HepG2 (cell line): Measurements from ENCODE around the gene KPNB1. TPM values are rescaled to one million over a fixed set of nuclear protein-coding genes. Genes with fewer than 3 reads are reported as not detected.

Experiments used
- ATAC-seq: fragments of 200-7000 bp; cut with Tn5 transposase; 3 replicates; pipeline ENCODE4 v1.9.1; 2020; ENCODE audit warnings: mild to moderate bottlenecking, moderate library complexity
- BruUV-seq: library from RNA; stranded (reverse); fragments of 400-500 nt; replicated peaks from 2 replicates; lab custom pipeline; 2021; lab: Mats Ljungman, UMichigan
- CTCF ChIA-PET: fragments of 300-600 bp; formaldehyde crosslinking; extraction: SDS; loops from one replicate; lab custom pipeline; 2021; ENCODE audit warnings: low total read pairs, inconsistent platforms, low intra/inter-chr PET ratio; lab: Yijun Ruan, JAX
- POLR2A ChIA-PET: fragments of 350-600 bp; sonication (Branson Sonifier 250); formaldehyde crosslinking; loops from one replicate; lab custom pipeline; 2020; ENCODE audit warnings: antibody characterized with exemption, inconsistent platforms; lab: Yijun Ruan, JAX
- DNase-seq: peaks from one replicate; pipeline ENCODE4 v3.0.0-alpha.2; 2015; ENCODE audit warnings: low spot score
- FAIRE-seq: peaks from 3 replicates; lab custom pipeline; 2011; peaks lifted over from hg19 to GRCh38; lab: Jason Lieb, UNC
- H2AFZ ChIP-seq: one replicate; pipeline ENCODE4 v1.6.1; 2011; ENCODE audit warnings: low read length, inconsistent platforms
- H3K27ac ChIP-seq: fragments of 300-600 bp; 3 replicates; pipeline ENCODE4 v1.8.0; 2011; ENCODE audit warnings: mixed run types, mild to moderate bottlenecking, mixed read lengths, low read length, inconsistent platforms; ENCODE audit not compliant: insufficient read depth; ENCODE audit errors: extremely low read length
- H3K27me3 ChIP-seq, 2 experiments: fragments of 200-600 bp in 1 of 2; 2 replicates in 1 of 2; 3 replicates in 1 of 2; pipeline versions ENCODE4 v1.6.0 to v1.8.0; 2011; ENCODE audit warnings: low read length in 2 of 2, mild to moderate bottlenecking in 2 of 2, moderate library complexity in 2 of 2, inconsistent platforms in 1 of 2; ENCODE audit not compliant: insufficient read depth in 2 of 2, control insufficient read depth in 1 of 2
- H3K36me3 ChIP-seq, 2 experiments: fragments of 200-600 bp in 1 of 2; replicated peaks in 1 of 2; 2 replicates in 1 of 2; 3 replicates in 1 of 2; pipeline versions ENCODE4 v1.5.1 to v1.8.0; 2011; ENCODE audit warnings: low read length in 2 of 2, inconsistent platforms in 1 of 2; ENCODE audit not compliant: insufficient read depth in 2 of 2, control insufficient read depth in 1 of 2
- H3K4me1 ChIP-seq: 2 replicates; pipeline ENCODE4 v1.5.1; 2012; ENCODE audit warnings: low read length, inconsistent platforms; ENCODE audit not compliant: insufficient read depth
- H3K4me2 ChIP-seq: 2 replicates; pipeline ENCODE4 v1.6.0; 2011; ENCODE audit warnings: low read depth, low read length, inconsistent platforms
- H3K4me3 ChIP-seq, 3 experiments: fragments of 200-600 bp in 1 of 3; sonication (generic), shearing (Covaris generic) in 1 of 3; replicated peaks in 1 of 3; 2 replicates each; pipeline ENCODE4 v1.5.1; 2011 to 2016; ENCODE audit warnings: low read length in 3 of 3, inconsistent platforms in 2 of 3, low read depth in 2 of 3, mild to moderate bottlenecking in 2 of 3, control low read depth in 1 of 3, mixed read lengths in 1 of 3; ENCODE audit not compliant: insufficient read depth in 1 of 3
- H3K79me2 ChIP-seq: one replicate; pipeline ENCODE4 v1.6.1; 2011; ENCODE audit warnings: low read length, inconsistent platforms; ENCODE audit not compliant: insufficient read depth
- H3K9ac ChIP-seq: 2 replicates; pipeline ENCODE4 v1.6.0; 2011; ENCODE audit warnings: mild to moderate bottlenecking, low read depth, low read length, inconsistent platforms; ENCODE audit not compliant: insufficient read depth
- H3K9me3 ChIP-seq: 2 replicates; pipeline ENCODE4 v1.5.1; 2012; ENCODE audit warnings: mild to moderate bottlenecking, low read length
- H4K20me1 ChIP-seq: 2 replicates; pipeline ENCODE4 v1.6.0; 2011; ENCODE audit warnings: inconsistent platforms, mild to moderate bottlenecking, low read length, moderate library complexity; ENCODE audit not compliant: insufficient read depth
- ARNT ChIP-seq: fragments of 450-650 bp; IDR thresholded peaks from 2 replicates; pipeline ENCODE4 v1.6.1; 2017
- CAMTA2 ChIP-seq: sonication (generic); formaldehyde crosslinking; IDR thresholded peaks from 2 replicates; pipeline ENCODE4 v1.4.0; 2020; ENCODE audit warnings: mild to moderate bottlenecking, missing genetic modification reagents, borderline replicate concordance
- DMAP1 ChIP-seq: IDR thresholded peaks from 2 replicates; pipeline ENCODE4 v1.6.1; 2016
- ETV6 ChIP-seq: sonication (generic); formaldehyde crosslinking; conservative IDR thresholded peaks from 2 replicates; pipeline ENCODE4 v1.4.0; 2020; ENCODE audit warnings: missing genetic modification reagents
- LBX2 ChIP-seq: sonication (generic); formaldehyde crosslinking; IDR thresholded peaks from 2 replicates; pipeline ENCODE4 v1.5.0; 2020; ENCODE audit warnings: missing genetic modification reagents, mild to moderate bottlenecking, borderline replicate concordance
- MXI1 ChIP-seq: IDR thresholded peaks from 3 replicates; pipeline ENCODE4 v1.6.1; 2012; ENCODE audit warnings: low read depth, low read length, inconsistent platforms, borderline replicate concordance
- PHB2 ChIP-seq: fragments of 450-650 bp; IDR thresholded peaks from 2 replicates; pipeline ENCODE4 v1.6.1; 2018; ENCODE audit not compliant: partially characterized antibody
- POGZ ChIP-seq: sonication (generic); formaldehyde crosslinking; IDR thresholded peaks from 2 replicates; pipeline ENCODE4 v1.4.0; 2020; ENCODE audit warnings: mild to moderate bottlenecking, missing genetic modification reagents
- REXO4 ChIP-seq: sonication (generic); formaldehyde crosslinking; IDR thresholded peaks from 2 replicates; pipeline ENCODE4 v1.8.0; 2022; ENCODE audit warnings: missing genetic modification reagents, mild to moderate bottlenecking, borderline replicate concordance
- SIX4 ChIP-seq: sonication (generic); formaldehyde crosslinking; IDR thresholded peaks from 2 replicates; pipeline ENCODE4 v1.4.0; 2020; ENCODE audit warnings: missing genetic modification reagents
- SSRP1 ChIP-seq: IDR thresholded peaks from 2 replicates; pipeline ENCODE4 v1.6.1; 2016; ENCODE audit warnings: control low read depth
- TFE3 ChIP-seq: IDR thresholded peaks from 2 replicates; pipeline ENCODE4 v1.6.1; 2016
- ZBTB46 ChIP-seq: sonication (generic); formaldehyde crosslinking; IDR thresholded peaks from 2 replicates; pipeline ENCODE4 v1.4.0; 2020; ENCODE audit warnings: mild to moderate bottlenecking, missing genetic modification reagents, borderline replicate concordance
- ZFP37 ChIP-seq: sonication (generic); formaldehyde crosslinking; IDR thresholded peaks from 2 replicates; pipeline ENCODE4 v1.4.0; 2020; ENCODE audit warnings: missing genetic modification reagents, borderline replicate concordance
- ZKSCAN1 ChIP-seq: fragments of 150-350 bp; IDR thresholded peaks from 2 replicates; pipeline ENCODE4 v1.6.1; 2014; ENCODE audit warnings: low read length
- ZNF263 ChIP-seq: sonication (generic); formaldehyde crosslinking; IDR thresholded peaks from 2 replicates; pipeline ENCODE4 v1.4.0; 2020; ENCODE audit warnings: missing genetic modification reagents
- ZNF414 ChIP-seq: sonication (generic); formaldehyde crosslinking; IDR thresholded peaks from 2 replicates; pipeline ENCODE4 v1.5.0; 2020; ENCODE audit warnings: missing genetic modification reagents
- ZNF563 ChIP-seq: sonication (generic); formaldehyde crosslinking; IDR thresholded peaks from 2 replicates; pipeline ENCODE4 v1.8.0; 2022; ENCODE audit warnings: mild to moderate bottlenecking, moderate library complexity, missing genetic modification reagents
- ZNF710 ChIP-seq: sonication (generic); formaldehyde crosslinking; IDR thresholded peaks from 2 replicates; pipeline ENCODE4 v1.5.0; 2020; ENCODE audit warnings: mild to moderate bottlenecking, missing genetic modification reagents, borderline replicate concordance
- ZSCAN9 ChIP-seq: IDR thresholded peaks from 2 replicates; pipeline ENCODE4 v1.6.1; 2016; ENCODE audit warnings: borderline replicate concordance
- WGBS: methylation state at CpG from one replicate; pipeline ENCODE4 v1.1.6; 2017; ENCODE audit warnings: low lambda C conversion rate; 5-methylcytosine and 5-hydroxymethylcytosine counted together
- in situ Hi-C: cut with HindIII; loops from 2 replicates; pipeline ENCODE4 v1.10.0; 2017; ENCODE audit warnings: low pct_unique_long_range_greater_than_20kb; ENCODE audit not compliant: extremely low pct_ligation_motif_present
- intact Hi-C: fragments of 100-400 bp; cut with micrococcal nuclease; formaldehyde crosslinking; loops from one replicate; pipeline ENCODE4 v1.10.0; 2022; ENCODE audit not compliant: unreplicated experiment
- polyA plus RNA-seq, 8 experiments: library from polyadenylated mRNA; depleted of rRNA in 3 of 8; stranded (reverse) in 7 of 8; unstranded in 1 of 8; fragments of >200 nt; fragmentation: Illumina TruSeq in 4 of 8; extraction: Trizol in 4 of 8; gene quantifications; 2 replicates each; pipeline versions ENCODE4 v1.2.1 to v1.2.3, GENCODE V29; 2011 to 2016; ENCODE audit warnings: low read depth in 4 of 8, missing spikeins in 1 of 8, mixed read lengths in 1 of 8; ENCODE audit not compliant: insufficient read depth in 1 of 8
- total RNA-seq, 5 experiments: library from RNA; depleted of rRNA; stranded (reverse); fragments of >200 nt; fragmentation: Illumina TruSeq; extraction: Trizol; gene quantifications; 2 replicates each; pipeline ENCODE4 v1.2.3, GENCODE V29; 2016; ENCODE audit warnings: low read depth in 1 of 5

KPNB1 gene
- total and polyA plus RNA-seq, 2 of the 13 experiments (the other 11 are each of a cell fraction or from before 2014, with no cell fraction given): 164 to 424 TPM

GRCh38 chr17:47603830-47604597 lies 45.7 kb upstream of the KPNB1 start:
- intact Hi-C loops: no loop called here
- H2AFZ ChIP-seq: no peak overlapping the region
- no peaks in the 10 kb centered on the region for H3K9me3 ChIP-seq
- POLR2A ChIA-PET: interaction anchor here (0.6 kb wide), 1 partner anchor 66 kb away, joined by 3 read pairs; no protein-coding TSS in a partner anchor
- H3K4me3 ChIP-seq: no peak overlapping the region
- no TSS peak for BruUV-seq
- no peaks in the 10 kb centered on the region for H3K79me2 ChIP-seq
- TF ChIP-seq MXI1: no peak
- no peak for TF ChIP-seq ZFP37 (CRISPR knock-in tag)
- no peak for TF ChIP-seq TFE3 (CRISPR knock-in tag)
- TF ChIP-seq ETV6 (CRISPR knock-in tag): no peak
- no peak for TF ChIP-seq SIX4 (CRISPR knock-in tag)
- TF ChIP-seq ZBTB46 (CRISPR knock-in tag): no peak
- TF ChIP-seq POGZ (CRISPR knock-in tag): no peak
- TF ChIP-seq ZNF414 (CRISPR knock-in tag): no peak
- TF ChIP-seq ZNF710 (CRISPR knock-in tag): no peak
- no peak for TF ChIP-seq CAMTA2 (CRISPR knock-in tag)
- TF ChIP-seq DMAP1 (CRISPR knock-in tag): no peak
- no peak for TF ChIP-seq SSRP1 (CRISPR knock-in tag)
- no peak for TF ChIP-seq PHB2
- TF ChIP-seq REXO4 (CRISPR knock-in tag): no peak
- no peak for TF ChIP-seq ARNT
- TF ChIP-seq ZKSCAN1: no peak
- no peak for TF ChIP-seq ZNF563
- TF ChIP-seq ZNF263 (CRISPR knock-in tag): no peak
- no peak for TF ChIP-seq ZSCAN9 (CRISPR knock-in tag)
- TF ChIP-seq LBX2 (CRISPR knock-in tag): no peak
- TF ChIP-seq, all 625 proteins: peak for 0
- Histone ChIP-seq H3K27ac (peak overlapping the region; percentile 19), H4K20me1 (no peaks in the 10 kb centered on the region), H3K4me1 (peaks cover 21% of the 10 kb centered on the region), H3K36me3 (peaks cover 25 to 77% of the 10 kb centered on the region in 2 experiments), H3K9ac (no peak overlapping the region), H3K4me2 (no peak overlapping the region), H3K27me3 (no peaks in the 10 kb centered on the region)
- in situ Hi-C loops: loop anchor here (25.0 kb wide), 2 partner anchors 92 to 242 kb away; no protein-coding TSS in a partner anchor
- FAIRE-seq (no peak), DNase-seq (no peak), ATAC-seq (no peak)
- whole genome bisulfite sequencing: 92% methylated on average over 4 of the region's 4 CpGs
- CTCF ChIA-PET: no interaction called here
